IPS DF 6.9 (cell line): ENCODE measurements around the gene CD200.

Source experiments
- DNase-seq: peaks from one replicate; pipeline ENCODE4 v3.0.0-alpha.2; 2013; ENCODE audit warnings: low read depth, low spot score
- H3K27ac ChIP-seq: one replicate; pipeline ENCODE4 v1.5.1; 2013; ENCODE audit warnings: low read length, control low read depth
- H3K27me3 ChIP-seq: 2 replicates; pipeline ENCODE4 v1.6.1; 2013; ENCODE audit warnings: mild to moderate bottlenecking, low read length; ENCODE audit not compliant: control insufficient read depth, insufficient read depth
- H3K36me3 ChIP-seq: 2 replicates; pipeline ENCODE4 v1.6.1; 2013; ENCODE audit warnings: low read length; ENCODE audit not compliant: control insufficient read depth, insufficient read depth
- H3K4me1 ChIP-seq: 2 replicates; pipeline ENCODE4 v1.6.1; 2013; ENCODE audit warnings: low read length; ENCODE audit not compliant: control insufficient read depth, insufficient read depth
- H3K4me3 ChIP-seq: 2 replicates; pipeline ENCODE4 v1.5.1; 2013; ENCODE audit warnings: mild to moderate bottlenecking, low read length
- H3K9me3 ChIP-seq: 2 replicates; pipeline ENCODE4 v1.6.1; 2013; ENCODE audit warnings: low read length, inconsistent platforms; ENCODE audit not compliant: control insufficient read depth, insufficient read depth
- WGBS: extraction: QIAGEN DNeasy Blood & Tissue Kit; methylation state at CpG from one replicate; pipeline ENCODE4 v1.1.7; 2013; ENCODE audit warnings: mixed read lengths, missing lambda C conversion rate; ENCODE audit not compliant: insufficient read length, insufficient coverage; 5-methylcytosine and 5-hydroxymethylcytosine counted together

CD200 gene

GRCh38 chr3:112360561-112360960 is 27.6 kb downstream of the CD200 start:
- DNase-seq, result no peak

DNA sequence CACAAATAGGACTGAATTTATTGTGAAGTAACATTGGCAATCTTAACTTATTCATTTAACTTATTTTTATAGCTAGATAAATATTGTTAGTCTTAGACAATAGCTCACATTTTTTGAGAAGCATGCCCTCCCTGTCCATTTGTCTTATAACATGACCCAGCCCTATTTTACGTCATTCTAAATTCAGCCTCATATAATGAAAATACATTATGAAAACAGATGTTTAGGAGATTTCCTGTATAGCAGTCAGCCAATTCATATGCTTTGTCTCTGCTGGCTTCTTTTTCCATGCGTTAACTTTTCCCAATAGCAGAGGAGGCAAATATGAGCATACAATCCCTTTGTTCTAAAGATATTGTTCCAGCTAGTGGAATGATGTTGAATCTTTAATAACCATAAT is 29.3 kb downstream of the CD200 start:
- WGBS, result no CpG with 5 or more reads among the region's 2 CpGs

More at GRCh38 chr3:112360561-112360960, 27.6 kb downstream of the CD200 start:
- no peaks in the 10 kb centered on the region for H3K36me3 ChIP-seq
- H3K9me3 ChIP-seq, result no peaks in the 10 kb centered on the region
- H3K27me3 ChIP-seq, result no peaks in the 10 kb centered on the region
- H3K4me3 ChIP-seq, result no peak overlapping the region
- peaks cover 2% of the 10 kb centered on the region; the same call in 1 of the 2 replicates for H3K4me1 ChIP-seq
- H3K27ac ChIP-seq, result no peak overlapping the region
- no CpG with 5 or more reads among the region's 2 CpGs for WGBS

GRCh38 chr3:112364291-112364690 is 31.3 kb downstream of the CD200 start:
- no peak overlapping the region for H3K4me3 ChIP-seq
- no peaks in the 10 kb centered on the region for H3K4me1 ChIP-seq
- no peak for DNase-seq
- no peaks in the 10 kb centered on the region for H3K27me3 ChIP-seq
- H3K9me3 ChIP-seq, result no peaks in the 10 kb centered on the region
- WGBS, result no CpG with 5 or more reads among the region's 1 CpG
- no peaks in the 10 kb centered on the region for H3K36me3 ChIP-seq
- H3K27ac ChIP-seq, result no peak overlapping the region

More for the DNA sequence above, 29.3 kb downstream of the CD200 start:
- no peak overlapping the region for H3K27ac ChIP-seq
- H3K4me1 ChIP-seq, result peaks cover 2% of the 10 kb centered on the region; the same call in 1 of the 2 replicates
- H3K27me3 ChIP-seq, result no peaks in the 10 kb centered on the region
- H3K4me3 ChIP-seq, result no peak overlapping the region
- H3K9me3 ChIP-seq, result no peaks in the 10 kb centered on the region
- no peak for DNase-seq
- no peaks in the 10 kb centered on the region for H3K36me3 ChIP-seq

GRCh38 chr3:112365035-112365434 is 32.1 kb downstream of the CD200 start:
- no peak overlapping the region for H3K4me3 ChIP-seq
- DNase-seq, result no peak
- H3K27me3 ChIP-seq, result no peaks in the 10 kb centered on the region
- no peaks in the 10 kb centered on the region for H3K4me1 ChIP-seq
- no CpG with 5 or more reads among the region's 2 CpGs for WGBS
- H3K27ac ChIP-seq, result no peak overlapping the region
- H3K36me3 ChIP-seq, result no peaks in the 10 kb centered on the region
- no peaks in the 10 kb centered on the region for H3K9me3 ChIP-seq

DNA sequence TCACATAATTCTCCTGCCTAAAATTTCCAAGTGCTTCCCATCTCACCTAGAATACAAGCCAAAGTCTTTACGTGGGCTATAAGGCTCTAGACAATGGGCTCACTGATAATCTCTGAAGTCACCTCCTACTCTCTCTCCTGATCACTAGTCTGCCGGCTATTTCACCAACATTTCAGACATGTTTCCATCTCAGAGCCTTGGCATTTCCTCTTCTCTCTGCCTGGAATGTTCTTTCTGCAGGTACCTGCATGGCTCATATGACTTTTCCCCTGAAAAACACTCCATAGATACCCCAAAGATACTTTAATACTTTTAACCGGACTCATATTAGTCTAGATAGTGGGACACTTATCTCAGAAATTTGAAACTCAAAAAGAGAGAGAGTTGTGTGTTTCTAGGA is 32.7 kb downstream of the CD200 start:
- Histone ChIP-seq H3K27me3 (no peaks in the 10 kb centered on the region), H3K4me1 (no peaks in the 10 kb centered on the region), H3K36me3 (no peaks in the 10 kb centered on the region), H3K27ac (no peak overlapping the region), H3K9me3 (no peaks in the 10 kb centered on the region), H3K4me3 (no peak overlapping the region)
- DNase-seq, result no peak
- no CpG with 5 or more reads among the region's 3 CpGs for WGBS

- no peak overlapping the region for H3K27ac ChIP-seq
- no peaks in the 10 kb centered on the region for H3K27me3 ChIP-seq
- no CpG with 5 or more reads among the region's 3 CpGs for WGBS
Observed at GRCh38 chr3:112366522-112366921, 33.6 kb downstream of the CD200 start.

DNA sequence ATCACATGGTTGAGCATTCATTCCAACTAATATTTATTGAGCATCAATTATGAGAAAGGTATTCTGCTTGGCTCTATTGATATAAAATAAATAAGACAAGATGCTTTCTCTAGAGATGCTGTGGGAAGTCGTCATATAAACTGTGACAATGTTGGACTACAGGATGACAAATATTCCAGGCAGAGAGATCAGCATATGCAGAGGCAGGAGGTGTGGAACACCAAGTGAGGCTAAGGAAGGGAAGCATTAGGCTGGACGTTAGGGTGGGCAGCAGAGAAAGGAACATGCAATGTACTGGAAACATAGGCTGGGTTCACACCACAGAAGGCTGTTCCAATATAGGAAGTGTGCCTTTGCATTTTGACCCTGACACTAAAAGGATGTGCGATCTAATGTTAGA is 38.6 kb downstream of the CD200 start:
- Histone ChIP-seq H3K36me3 (no peaks in the 10 kb centered on the region), H3K4me3 (no peak overlapping the region), H3K4me1 (no peaks in the 10 kb centered on the region), H3K27ac (no peak overlapping the region), H3K9me3 (no peaks in the 10 kb centered on the region), H3K27me3 (no peaks in the 10 kb centered on the region)
- DNase-seq, result no peak
- WGBS, result no CpG with 5 or more reads among the region's 3 CpGs

More at GRCh38 chr3:112366522-112366921, 33.6 kb downstream of the CD200 start:
- Histone ChIP-seq H3K36me3 (no peaks in the 10 kb centered on the region), H3K4me1 (no peaks in the 10 kb centered on the region), H3K9me3 (no peaks in the 10 kb centered on the region), H3K4me3 (no peak overlapping the region)
- DNase-seq, result no peak

DNA sequence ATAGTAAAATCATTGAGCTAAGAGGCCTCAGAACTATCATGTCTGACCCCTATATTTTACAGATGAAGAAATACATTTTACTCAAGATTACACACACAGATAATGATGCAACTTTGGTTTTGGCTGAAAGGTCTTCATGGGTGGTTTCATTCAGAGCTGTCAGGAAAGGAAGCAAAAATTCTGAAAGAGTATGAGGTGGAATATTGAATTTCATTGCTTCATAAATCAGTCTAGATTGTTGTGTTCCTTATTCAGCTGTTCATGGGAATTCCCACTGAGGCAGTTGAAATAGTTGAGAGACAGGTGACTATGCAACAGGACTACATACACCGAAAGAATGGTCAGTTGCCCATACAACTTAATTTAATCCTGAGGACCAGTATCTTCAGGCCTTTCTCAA is 39.4 kb downstream of the CD200 start:
- no peaks in the 10 kb centered on the region for H3K27me3 ChIP-seq
- H3K4me1 ChIP-seq, result no peaks in the 10 kb centered on the region
- no CpG with 5 or more reads among the region's 1 CpG for WGBS
- no peaks in the 10 kb centered on the region for H3K36me3 ChIP-seq
- H3K27ac ChIP-seq, result no peak overlapping the region
- no peak overlapping the region for H3K4me3 ChIP-seq
- no peaks in the 10 kb centered on the region for H3K9me3 ChIP-seq
- no peak for DNase-seq

DNA sequence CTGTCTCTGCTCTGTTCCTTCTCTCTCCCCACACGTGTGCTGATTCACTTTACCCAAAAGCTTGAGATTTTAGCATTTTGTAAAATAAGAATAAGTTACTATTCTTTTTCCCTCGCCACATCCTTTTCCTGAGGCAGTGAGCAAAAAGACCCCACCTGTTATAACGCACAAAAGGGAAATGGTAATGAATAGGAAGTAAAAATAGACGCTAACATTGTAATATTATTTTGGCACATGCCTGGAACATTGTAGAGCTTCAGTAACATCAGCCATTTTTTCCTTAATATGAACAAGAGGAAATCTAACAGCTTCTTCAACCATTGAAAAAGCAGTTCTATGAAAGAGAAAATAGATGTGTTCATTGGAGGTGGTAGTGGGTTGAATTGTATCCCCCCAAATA is 40.5 kb downstream of the CD200 start:
- no peak for DNase-seq
- H3K36me3 ChIP-seq, result no peaks in the 10 kb centered on the region
- no peak overlapping the region for H3K4me3 ChIP-seq
- no peaks in the 10 kb centered on the region for H3K27me3 ChIP-seq
- H3K27ac ChIP-seq, result no peak overlapping the region
- H3K9me3 ChIP-seq, result no peaks in the 10 kb centered on the region
- H3K4me1 ChIP-seq, result no peaks in the 10 kb centered on the region
- no CpG with 5 or more reads among the region's 4 CpGs for WGBS

DNA sequence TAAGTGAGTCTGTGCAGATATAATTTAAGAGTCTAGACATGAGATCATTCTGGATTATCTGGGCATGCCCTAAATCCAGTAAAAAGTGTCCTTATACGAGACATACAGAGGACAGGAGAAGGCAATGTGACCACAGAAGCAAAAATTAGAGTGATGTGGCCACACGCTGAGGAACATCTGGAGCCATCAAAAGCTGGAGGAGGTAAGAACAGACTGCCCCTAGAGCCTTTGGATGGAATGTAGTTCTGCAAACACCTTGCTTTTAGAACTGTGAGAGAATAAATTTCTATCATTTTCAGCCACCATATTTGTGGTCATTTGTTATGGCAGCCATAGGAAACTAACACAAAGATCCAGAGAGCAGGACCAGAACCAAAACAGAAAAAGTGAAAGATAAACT is 41.0 kb downstream of the CD200 start:
- DNase-seq, result no peak
- H3K27ac ChIP-seq, result no peak overlapping the region
- H3K4me1 ChIP-seq, result no peaks in the 10 kb centered on the region
- no peaks in the 10 kb centered on the region for H3K36me3 ChIP-seq
- no peaks in the 10 kb centered on the region for H3K27me3 ChIP-seq
- WGBS, result no CpG with 5 or more reads among the region's 2 CpGs
- no peak overlapping the region for H3K4me3 ChIP-seq
- H3K9me3 ChIP-seq, result no peaks in the 10 kb centered on the region

DNA sequence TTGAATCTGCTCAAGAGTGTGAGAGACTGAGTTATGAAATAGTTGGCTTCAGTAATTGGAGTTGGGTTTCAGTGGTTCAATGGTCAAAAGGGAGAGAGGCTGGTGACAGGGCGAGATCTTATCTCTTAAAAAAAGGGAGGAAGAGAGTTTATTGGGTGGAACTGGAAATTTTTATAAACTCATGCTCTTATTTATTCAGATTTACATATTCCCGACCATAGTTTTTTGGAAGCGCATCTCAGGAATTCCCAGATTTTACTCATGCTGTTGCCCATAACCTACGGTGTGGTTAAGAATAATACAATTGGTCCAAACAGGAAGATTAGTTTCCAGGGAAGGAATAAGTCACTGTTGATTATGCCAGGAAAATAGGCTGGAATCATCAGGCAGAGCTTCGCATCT is 41.4 kb downstream of the CD200 start:
- no CpG with 5 or more reads among the region's 5 CpGs for WGBS
- H3K4me1 ChIP-seq, result no peaks in the 10 kb centered on the region
- no peaks in the 10 kb centered on the region for H3K27me3 ChIP-seq
- no peaks in the 10 kb centered on the region for H3K36me3 ChIP-seq
- H3K9me3 ChIP-seq, result no peaks in the 10 kb centered on the region
- no peak overlapping the region for H3K27ac ChIP-seq
- no peak for DNase-seq
- no peak overlapping the region for H3K4me3 ChIP-seq
